Measurements from ENCODE around the gene PRR15L.

- no peak for TF ChIP-seq POLR2A (IDR thresholded peaks at IDR 0.05)
- peak; percentile 61 to 77 (median 71) for TF ChIP-seq CTCF (IDR thresholded peaks at IDR 0.05)
Observed at GRCh38 chr17:47946929-47947397, 10.7 kb downstream of the PRR15L start.

Measured in adrenal gland (tissue), 5 donors.